ENCODE data around the gene DIP2C.

DNA sequence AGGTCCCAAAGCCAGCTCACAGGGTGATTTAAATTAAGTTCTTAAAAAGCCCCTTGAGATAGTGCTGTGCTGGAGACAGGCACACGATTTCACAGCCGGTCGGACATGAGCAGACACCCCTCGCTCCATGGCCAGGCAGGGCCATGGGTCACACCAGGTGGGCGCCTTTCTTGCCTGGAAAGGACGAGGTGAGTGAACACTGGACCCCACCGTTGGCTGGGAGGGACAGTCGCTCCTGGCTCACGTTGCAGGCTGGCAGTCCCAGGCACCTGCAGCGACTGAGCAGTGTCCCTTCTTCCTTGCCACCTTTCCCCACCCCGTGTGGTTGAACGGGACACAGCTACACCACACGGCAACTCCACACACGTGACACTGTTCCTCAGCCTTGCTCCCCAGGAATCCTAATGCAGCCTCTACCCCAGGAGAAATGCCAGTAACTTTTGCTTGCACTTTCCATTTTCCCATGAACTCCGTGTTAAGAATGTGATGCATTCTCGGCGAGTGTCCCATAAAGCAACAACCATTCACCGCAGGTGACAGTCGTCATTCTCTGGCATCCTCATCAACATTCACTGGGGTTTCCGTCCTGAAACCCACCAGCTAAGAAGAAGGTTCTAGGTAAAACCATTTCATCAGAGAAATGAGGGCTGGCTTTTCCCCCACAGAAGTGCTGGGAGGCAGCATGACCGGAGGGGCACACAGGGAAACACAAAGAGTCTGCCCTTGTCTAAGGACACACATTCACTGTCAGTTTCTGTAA lies 336.8 kb downstream of the DIP2C start:
- TF ChIP-seq, protein P1, sequence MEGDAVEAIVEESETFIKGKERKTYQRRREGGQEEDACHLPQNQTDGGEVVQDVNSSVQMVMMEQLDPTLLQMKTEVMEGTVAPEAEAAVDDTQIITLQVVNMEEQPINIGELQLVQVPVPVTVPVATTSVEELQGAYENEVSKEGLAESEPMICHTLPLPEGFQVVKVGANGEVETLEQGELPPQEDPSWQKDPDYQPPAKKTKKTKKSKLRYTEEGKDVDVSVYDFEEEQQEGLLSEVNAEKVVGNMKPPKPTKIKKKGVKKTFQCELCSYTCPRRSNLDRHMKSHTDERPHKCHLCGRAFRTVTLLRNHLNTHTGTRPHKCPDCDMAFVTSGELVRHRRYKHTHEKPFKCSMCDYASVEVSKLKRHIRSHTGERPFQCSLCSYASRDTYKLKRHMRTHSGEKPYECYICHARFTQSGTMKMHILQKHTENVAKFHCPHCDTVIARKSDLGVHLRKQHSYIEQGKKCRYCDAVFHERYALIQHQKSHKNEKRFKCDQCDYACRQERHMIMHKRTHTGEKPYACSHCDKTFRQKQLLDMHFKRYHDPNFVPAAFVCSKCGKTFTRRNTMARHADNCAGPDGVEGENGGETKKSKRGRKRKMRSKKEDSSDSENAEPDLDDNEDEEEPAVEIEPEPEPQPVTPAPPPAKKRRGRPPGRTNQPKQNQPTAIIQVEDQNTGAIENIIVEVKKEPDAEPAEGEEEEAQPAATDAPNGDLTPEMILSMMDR (IDR thresholded peaks at IDR 0.05) = no peak
- TF ChIP-seq POLR2A (IDR thresholded peaks at IDR 0.05) (no peak), POLR2AphosphoS5 (IDR thresholded peaks at IDR 0.05) (no peak)

All from prostate gland (tissue), 2 donors.